GM18870 (cell line): ENCODE data around the gene FAM8A1.

Experiments used
- ATAC-seq: cut with Tn5 transposase; IDR thresholded peaks from one replicate; pipeline ENCODE4 v1.9.1; 2021; ENCODE audit warnings: moderate library complexity; ENCODE audit not compliant: unreplicated experiment

The FAM8A1 gene

GRCh38 chr6:17601386-17601703 lies 1.2 kb downstream of the FAM8A1 start:
- no peak for ATAC-seq

- no peak for ATAC-seq
These were observed 2.8 kb downstream of the FAM8A1 start for GRCh38 chr6:17602888-17603287.

GRCh38 chr6:17606606-17607005 lies 6.5 kb downstream of the FAM8A1 start:
- no peak for ATAC-seq

GRCh38 chr6:17610835-17611234 lies 10.7 kb downstream of the FAM8A1 start:
- no peak for ATAC-seq

- no peak for ATAC-seq
These were observed 11.9 kb downstream of the FAM8A1 start for GRCh38 chr6:17612048-17612447.

- no peak for ATAC-seq
These were observed 15.7 kb downstream of the FAM8A1 start for GRCh38 chr6:17615794-17616193.

- peak; percentile 80 for ATAC-seq
These were observed 20.9 kb downstream of the FAM8A1 start for GRCh38 chr6:17621003-17621402.

- no peak for ATAC-seq
These were observed 22.0 kb downstream of the FAM8A1 start for GRCh38 chr6:17622144-17622543.

- no peak for ATAC-seq
These were observed 24.3 kb downstream of the FAM8A1 start for GRCh38 chr6:17624396-17624795.

- no peak for ATAC-seq
These were observed 28.8 kb downstream of the FAM8A1 start for GRCh38 chr6:17628873-17629272.

GRCh38 chr6:17629824-17630510 lies 29.9 kb downstream of the FAM8A1 start:
- ATAC-seq = no peak

GRCh38 chr6:17630511-17631073 lies 30.5 kb downstream of the FAM8A1 start:
- ATAC-seq = no peak

- ATAC-seq = no peak
These were observed 32.8 kb downstream of the FAM8A1 start for GRCh38 chr6:17632934-17633333.

- no peak for ATAC-seq
These were observed 33.5 kb downstream of the FAM8A1 start for GRCh38 chr6:17633465-17634188.

- no peak for ATAC-seq
These were observed 35.5 kb downstream of the FAM8A1 start for GRCh38 chr6:17635568-17635967.

GRCh38 chr6:17638212-17638715 lies 38.2 kb downstream of the FAM8A1 start:
- ATAC-seq = no peak

- no peak for ATAC-seq
These were observed 40.4 kb downstream of the FAM8A1 start for GRCh38 chr6:17640477-17640917.

GRCh38 chr6:17648745-17649144 lies 48.6 kb downstream of the FAM8A1 start:
- ATAC-seq = no peak

GRCh38 chr6:17650656-17651309 lies 50.7 kb downstream of the FAM8A1 start:
- ATAC-seq = no peak

- ATAC-seq = no peak
These were observed 53.2 kb downstream of the FAM8A1 start for GRCh38 chr6:17653198-17653882.

- no peak for ATAC-seq
These were observed 56.0 kb downstream of the FAM8A1 start for GRCh38 chr6:17656092-17656491.
